ENCODE measurements around the gene VAPB. TPM values are rescaled to one million over a fixed set of nuclear protein-coding genes. Genes with fewer than 3 reads are reported as not detected.

VAPB gene
- total RNA-seq, 1 experiment from 2014 or later, result 61.2 TPM

- Mint-ChIP-seq H3K27me3 (ENCODE audit: insufficient read depth, unreplicated experiment) (no peaks in the 10 kb centered on the region), H3K4me3 (ENCODE audit: unreplicated experiment) (peak overlapping the region; percentile 75), H3K27ac (ENCODE audit: low read depth, unreplicated experiment) (peak overlapping the region; percentile 73), H3K9me3 (ENCODE audit: unreplicated experiment) (no peaks in the 10 kb centered on the region), H3K36me3 (ENCODE audit: insufficient read depth, unreplicated experiment) (peaks cover 11% of the 10 kb centered on the region), H3K4me1 (ENCODE audit: insufficient read depth, unreplicated experiment) (peaks cover 30% of the 10 kb centered on the region)
- intact Hi-C loops (cut with micrococcal nuclease), result no loop called here
- ChIA-PET CTCF (interaction anchor here (0.6 to 2.1 kb wide), 3 partner anchors 46 to 153 kb away, joined by 3 to 6 read pairs (median 3); no protein-coding TSS in a partner anchor), POLR2A (interaction anchor here (0.6 to 3.7 kb wide), 14 partner anchors 9 to 269 kb away, joined by 3 to 65 read pairs (median 4); partner anchors contain the start of gene STX16)
- TF ChIP-seq, protein P1, sequence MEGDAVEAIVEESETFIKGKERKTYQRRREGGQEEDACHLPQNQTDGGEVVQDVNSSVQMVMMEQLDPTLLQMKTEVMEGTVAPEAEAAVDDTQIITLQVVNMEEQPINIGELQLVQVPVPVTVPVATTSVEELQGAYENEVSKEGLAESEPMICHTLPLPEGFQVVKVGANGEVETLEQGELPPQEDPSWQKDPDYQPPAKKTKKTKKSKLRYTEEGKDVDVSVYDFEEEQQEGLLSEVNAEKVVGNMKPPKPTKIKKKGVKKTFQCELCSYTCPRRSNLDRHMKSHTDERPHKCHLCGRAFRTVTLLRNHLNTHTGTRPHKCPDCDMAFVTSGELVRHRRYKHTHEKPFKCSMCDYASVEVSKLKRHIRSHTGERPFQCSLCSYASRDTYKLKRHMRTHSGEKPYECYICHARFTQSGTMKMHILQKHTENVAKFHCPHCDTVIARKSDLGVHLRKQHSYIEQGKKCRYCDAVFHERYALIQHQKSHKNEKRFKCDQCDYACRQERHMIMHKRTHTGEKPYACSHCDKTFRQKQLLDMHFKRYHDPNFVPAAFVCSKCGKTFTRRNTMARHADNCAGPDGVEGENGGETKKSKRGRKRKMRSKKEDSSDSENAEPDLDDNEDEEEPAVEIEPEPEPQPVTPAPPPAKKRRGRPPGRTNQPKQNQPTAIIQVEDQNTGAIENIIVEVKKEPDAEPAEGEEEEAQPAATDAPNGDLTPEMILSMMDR (IDR thresholded peaks at IDR 0.05; ENCODE audit: unreplicated experiment), result no peak
- BruUV-seq (replicated peaks), result TSS peak; percentile 46
- no peak for DNase-seq (ENCODE audit: unreplicated experiment)
These were observed 1.1 kb downstream of the VAPB start for GRCh38 chr20:58389968-58390658.

DNA sequence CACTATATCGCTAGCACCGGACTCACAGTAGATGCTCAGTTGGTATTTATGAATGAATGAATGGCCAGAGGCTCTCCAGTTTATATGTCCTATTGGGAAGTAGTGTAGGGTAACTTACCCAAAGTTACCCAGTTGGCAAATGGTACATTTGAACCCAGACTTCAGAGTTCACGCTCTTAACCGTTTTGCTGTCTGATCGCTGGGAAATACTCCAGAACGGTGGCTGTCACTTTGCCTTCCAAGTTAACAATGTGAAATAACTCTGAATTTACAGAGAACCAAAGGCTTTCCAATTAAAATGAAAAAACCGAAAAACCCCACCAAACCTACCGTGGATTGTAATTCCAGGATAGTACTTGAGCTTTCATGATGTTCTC, 1.6 kb downstream of the VAPB start:
- TF ChIP-seq, protein P1 (IDR thresholded peaks at IDR 0.05; ENCODE audit: unreplicated experiment), result no peak
- ChIA-PET POLR2A (interaction anchor here (0.7 to 3.7 kb wide), 5 partner anchors 9 to 262 kb away, joined by 3 to 65 read pairs (median 15); partner anchors contain the start of gene STX16), CTCF (interaction anchor here (0.6 to 0.9 kb wide), 3 partner anchors 12 to 260 kb away, joined by 3 to 4 read pairs (median 3); partner anchors contain the start of gene STX16)
- Mint-ChIP-seq H3K27me3 (ENCODE audit: insufficient read depth, unreplicated experiment) (no peaks in the 10 kb centered on the region), H3K27ac (ENCODE audit: low read depth, unreplicated experiment) (peak overlapping the region; percentile 73), H3K4me3 (ENCODE audit: unreplicated experiment) (peak overlapping the region; percentile 75), H3K36me3 (ENCODE audit: insufficient read depth, unreplicated experiment) (peaks cover 11% of the 10 kb centered on the region), H3K9me3 (ENCODE audit: unreplicated experiment) (no peaks in the 10 kb centered on the region), H3K4me1 (ENCODE audit: insufficient read depth, unreplicated experiment) (peaks cover 26% of the 10 kb centered on the region)
- DNase-seq (ENCODE audit: unreplicated experiment), result no peak
- no TSS peak for BruUV-seq (replicated peaks)
- intact Hi-C loops (cut with micrococcal nuclease), result no loop called here

GRCh38 chr20:58392286-58392685, 3.3 kb downstream of the VAPB start:
- intact Hi-C loops (cut with micrococcal nuclease), result no loop called here
- TF ChIP-seq, protein P1 (IDR thresholded peaks at IDR 0.05; ENCODE audit: unreplicated experiment), result no peak
- H3K27me3 Mint-ChIP-seq (ENCODE audit: insufficient read depth, unreplicated experiment), result no peaks in the 10 kb centered on the region
- H3K4me1 Mint-ChIP-seq (ENCODE audit: insufficient read depth, unreplicated experiment), result peaks cover 31% of the 10 kb centered on the region
- no peak for DNase-seq (ENCODE audit: unreplicated experiment)
- CTCF ChIA-PET, result no interaction called here
- BruUV-seq (replicated peaks), result no TSS peak
- POLR2A ChIA-PET, result interaction anchor here (0.7 to 3.5 kb wide), 4 partner anchors 10 to 341 kb away, joined by 3 to 15 read pairs (median 4); no protein-coding TSS in a partner anchor
- no peak overlapping the region for H3K27ac Mint-ChIP-seq (ENCODE audit: low read depth, unreplicated experiment)
- H3K4me3 Mint-ChIP-seq (ENCODE audit: unreplicated experiment), result no peak overlapping the region
- H3K36me3 Mint-ChIP-seq (ENCODE audit: insufficient read depth, unreplicated experiment), result peaks cover 11% of the 10 kb centered on the region
- no peaks in the 10 kb centered on the region for H3K9me3 Mint-ChIP-seq (ENCODE audit: unreplicated experiment)

DNA sequence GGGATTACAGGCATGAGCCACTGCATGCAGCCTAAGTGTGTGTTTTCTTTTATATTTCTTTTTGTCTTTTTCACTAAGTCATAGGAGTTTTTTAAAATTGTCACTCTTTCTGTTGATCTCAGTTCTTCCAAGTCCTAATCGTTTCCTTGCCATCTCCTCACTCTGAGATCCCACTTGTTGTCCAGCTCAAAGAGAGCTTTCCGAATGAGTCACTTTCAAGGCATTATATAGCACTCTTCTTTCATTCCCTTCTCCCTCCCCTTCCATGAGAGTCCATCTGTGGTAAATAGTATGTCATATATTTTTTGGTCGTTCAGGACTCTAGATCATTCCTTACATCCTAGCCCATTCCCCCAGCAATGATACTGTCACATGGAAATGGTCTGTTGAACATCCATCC, 4.3 kb downstream of the VAPB start:
- Mint-ChIP-seq H3K27me3 (ENCODE audit: insufficient read depth, unreplicated experiment) (no peaks in the 10 kb centered on the region), H3K4me3 (ENCODE audit: unreplicated experiment) (no peak overlapping the region), H3K36me3 (ENCODE audit: insufficient read depth, unreplicated experiment) (peaks cover 14% of the 10 kb centered on the region), H3K27ac (ENCODE audit: low read depth, unreplicated experiment) (no peak overlapping the region), H3K4me1 (ENCODE audit: insufficient read depth, unreplicated experiment) (peaks cover 31% of the 10 kb centered on the region), H3K9me3 (ENCODE audit: unreplicated experiment) (no peaks in the 10 kb centered on the region)
- BruUV-seq (replicated peaks), result no TSS peak
- CTCF ChIA-PET, result interaction anchor here (0.6 to 0.8 kb wide), 3 partner anchors 10 to 221 kb away, joined by 3 read pairs; no protein-coding TSS in a partner anchor
- intact Hi-C loops (cut with micrococcal nuclease), result no loop called here
- TF ChIP-seq, protein P1 (IDR thresholded peaks at IDR 0.05; ENCODE audit: unreplicated experiment), result no peak
- POLR2A ChIA-PET, result interaction anchor here (1.3 to 3.5 kb wide), 3 partner anchors 9 to 15 kb away, joined by 3 to 15 read pairs (median 4); no protein-coding TSS in a partner anchor
- no peak for DNase-seq (ENCODE audit: unreplicated experiment)
